Osteoblast (primary cell): Measurements from ENCODE around the gene RHD. TPM values are rescaled to one million over a fixed set of nuclear protein-coding genes. Genes with fewer than 3 reads are reported as not detected.
A peak's percentile ranks its signal among the peaks of the same experiment; 100 is the strongest.

Experiments used
- DNase-seq: peaks from one replicate; pipeline ENCODE4 v3.0.0; 2011; ENCODE audit warnings: low spot score, mixed read lengths; ENCODE audit not compliant: insufficient read length; ENCODE audit errors: missing footprints
- H2AFZ ChIP-seq: 2 replicates; pipeline ENCODE4 v1.6.0; 2011; ENCODE audit warnings: mild to moderate bottlenecking, low read length
- H3K27ac ChIP-seq: 2 replicates; pipeline ENCODE4 v1.5.1; 2011; ENCODE audit warnings: mild to moderate bottlenecking, low read depth, low read length, moderate library complexity
- H3K27me3 ChIP-seq: 2 replicates; pipeline ENCODE4 v1.6.0; 2012; ENCODE audit warnings: mild to moderate bottlenecking, control low read depth, inconsistent platforms, low read length, moderate library complexity; ENCODE audit not compliant: insufficient read depth
- H3K36me3 ChIP-seq: 2 replicates; pipeline ENCODE4 v1.5.1; 2011; ENCODE audit warnings: mild to moderate bottlenecking, low read length, control low read depth, moderate library complexity; ENCODE audit not compliant: insufficient read depth
- H3K4me1 ChIP-seq: 2 replicates; pipeline ENCODE4 v1.5.1; 2011; ENCODE audit warnings: mild to moderate bottlenecking, low read length, control low read depth, moderate library complexity; ENCODE audit not compliant: insufficient read depth
- H3K4me2 ChIP-seq: 2 replicates; pipeline ENCODE4 v1.6.0; 2011; ENCODE audit warnings: mild to moderate bottlenecking, low read length; ENCODE audit not compliant: insufficient read depth
- H3K4me3 ChIP-seq: fragments of 200-600 bp; sonication (generic); 3 replicates; pipeline ENCODE4 v1.5.1; 2012; ENCODE audit warnings: mild to moderate bottlenecking, low read length, inconsistent platforms; ENCODE audit not compliant: insufficient read depth
- H3K79me2 ChIP-seq: 2 replicates; pipeline ENCODE4 v1.6.0; 2012; ENCODE audit warnings: mild to moderate bottlenecking, low read length, control low read depth, inconsistent platforms; ENCODE audit not compliant: insufficient read depth
- H3K9me3 ChIP-seq: 2 replicates; pipeline ENCODE4 v1.5.1; 2011; ENCODE audit warnings: low read depth, low read length, control low read depth
- H4K20me1 ChIP-seq: 2 replicates; pipeline ENCODE4 v1.6.0; 2012; ENCODE audit warnings: mild to moderate bottlenecking, low read length, control low read depth; ENCODE audit not compliant: insufficient read depth
- total RNA-seq: library from RNA; depleted of rRNA; stranded (reverse); fragments of >200 nt; gene quantifications from 2 replicates; pipeline ENCODE4 v1.2.3, GENCODE V29; 2012
- TF ChIP-seq, protein P1 (sequence below): IDR thresholded peaks from 2 replicates; pipeline ENCODE4 v1.5.1; 2011; ENCODE audit warnings: mild to moderate bottlenecking, low read depth, low read length, moderate library complexity; ENCODE audit errors: extremely low read depth

The RHD gene
- total RNA-seq, 1 donor: not detected

DNA sequence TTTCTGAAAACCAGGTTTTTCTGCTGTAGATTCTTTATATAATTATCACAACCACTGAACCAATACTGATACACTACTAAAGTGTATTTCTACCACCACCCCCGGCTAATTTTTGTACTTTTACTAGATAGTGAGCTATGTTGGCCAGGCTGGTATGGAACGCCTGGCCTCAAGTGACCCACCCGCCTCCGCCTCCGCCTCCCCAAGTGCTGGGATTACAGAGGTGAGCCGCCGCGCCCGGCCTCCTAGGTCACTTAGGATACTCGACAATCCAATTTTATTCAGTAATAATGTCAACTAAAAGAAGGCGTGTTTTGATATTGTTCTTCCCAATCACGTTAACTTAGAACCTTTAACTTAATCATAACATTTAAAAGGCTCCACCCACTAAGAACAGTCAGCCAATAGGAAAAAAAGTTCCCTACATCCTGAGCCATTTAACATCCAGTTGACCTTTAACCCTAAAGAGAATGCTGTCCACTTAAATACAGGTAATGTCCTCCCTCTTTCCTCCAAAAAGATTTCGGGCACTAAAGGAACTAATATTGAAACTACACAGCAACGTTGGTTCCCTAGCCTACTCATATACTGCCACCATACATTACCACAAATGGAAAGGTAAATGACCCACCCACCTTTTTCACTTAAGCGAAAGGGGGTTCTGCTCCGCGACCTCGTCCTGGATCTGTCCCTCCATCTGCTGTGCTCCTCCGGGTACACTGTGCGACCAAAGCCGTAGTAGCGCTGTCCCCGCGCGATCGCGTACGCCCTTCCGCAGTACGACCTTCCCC lies 26.3 kb upstream of the RHD start:
- H3K4me2 ChIP-seq: peak overlapping the region; percentile 87
- no peaks in the 10 kb centered on the region for H3K9me3 ChIP-seq
- H3K36me3 ChIP-seq: peaks cover 46% of the 10 kb centered on the region
- no peak overlapping the region for H2AFZ ChIP-seq
- H3K27ac ChIP-seq: peak overlapping the region; percentile 99
- H3K27me3 ChIP-seq: no peaks in the 10 kb centered on the region
- H3K4me1 ChIP-seq: peaks cover 25% of the 10 kb centered on the region
- TF ChIP-seq, protein P1, sequence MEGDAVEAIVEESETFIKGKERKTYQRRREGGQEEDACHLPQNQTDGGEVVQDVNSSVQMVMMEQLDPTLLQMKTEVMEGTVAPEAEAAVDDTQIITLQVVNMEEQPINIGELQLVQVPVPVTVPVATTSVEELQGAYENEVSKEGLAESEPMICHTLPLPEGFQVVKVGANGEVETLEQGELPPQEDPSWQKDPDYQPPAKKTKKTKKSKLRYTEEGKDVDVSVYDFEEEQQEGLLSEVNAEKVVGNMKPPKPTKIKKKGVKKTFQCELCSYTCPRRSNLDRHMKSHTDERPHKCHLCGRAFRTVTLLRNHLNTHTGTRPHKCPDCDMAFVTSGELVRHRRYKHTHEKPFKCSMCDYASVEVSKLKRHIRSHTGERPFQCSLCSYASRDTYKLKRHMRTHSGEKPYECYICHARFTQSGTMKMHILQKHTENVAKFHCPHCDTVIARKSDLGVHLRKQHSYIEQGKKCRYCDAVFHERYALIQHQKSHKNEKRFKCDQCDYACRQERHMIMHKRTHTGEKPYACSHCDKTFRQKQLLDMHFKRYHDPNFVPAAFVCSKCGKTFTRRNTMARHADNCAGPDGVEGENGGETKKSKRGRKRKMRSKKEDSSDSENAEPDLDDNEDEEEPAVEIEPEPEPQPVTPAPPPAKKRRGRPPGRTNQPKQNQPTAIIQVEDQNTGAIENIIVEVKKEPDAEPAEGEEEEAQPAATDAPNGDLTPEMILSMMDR: no peak
- H4K20me1 ChIP-seq: peaks cover 38% of the 10 kb centered on the region
- H3K79me2 ChIP-seq: peaks cover 46% of the 10 kb centered on the region
- DNase-seq: peak; percentile 82
- H3K4me3 ChIP-seq: peak overlapping the region; percentile 100

DNA sequence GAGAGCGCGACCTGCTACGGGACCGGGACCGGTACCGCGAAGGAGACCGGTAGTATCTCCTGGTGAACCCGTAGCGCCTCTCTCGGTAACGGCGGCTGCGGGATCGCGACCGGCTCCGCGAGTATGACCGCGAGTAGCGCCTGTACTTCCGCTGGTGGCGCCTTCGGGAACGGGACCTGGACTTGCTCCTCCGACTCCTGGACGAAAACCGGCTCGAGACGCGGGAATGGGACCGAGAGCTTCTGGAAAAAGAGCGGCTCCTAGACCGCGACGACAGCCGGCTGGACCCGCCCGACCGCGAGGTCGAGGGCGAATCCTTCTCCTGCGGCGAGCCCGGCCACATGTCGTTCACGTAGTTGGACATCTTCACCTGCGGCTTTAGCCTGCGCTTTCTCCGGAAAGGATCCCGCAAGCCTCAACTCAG lies 25.7 kb upstream of the RHD start:
- H3K4me3 ChIP-seq: peak overlapping the region; percentile 100
- H3K9me3 ChIP-seq: no peaks in the 10 kb centered on the region
- H3K79me2 ChIP-seq: peaks cover 46% of the 10 kb centered on the region
- H3K36me3 ChIP-seq: peaks cover 42% of the 10 kb centered on the region
- TF ChIP-seq, protein P1: no peak
- peaks cover 38% of the 10 kb centered on the region for H4K20me1 ChIP-seq
- no peak for DNase-seq
- no peak overlapping the region for H2AFZ ChIP-seq
- peak overlapping the region; percentile 87 for H3K4me2 ChIP-seq
- H3K27me3 ChIP-seq: no peaks in the 10 kb centered on the region
- peak overlapping the region; percentile 99 for H3K27ac ChIP-seq
- peaks cover 25% of the 10 kb centered on the region for H3K4me1 ChIP-seq

DNA sequence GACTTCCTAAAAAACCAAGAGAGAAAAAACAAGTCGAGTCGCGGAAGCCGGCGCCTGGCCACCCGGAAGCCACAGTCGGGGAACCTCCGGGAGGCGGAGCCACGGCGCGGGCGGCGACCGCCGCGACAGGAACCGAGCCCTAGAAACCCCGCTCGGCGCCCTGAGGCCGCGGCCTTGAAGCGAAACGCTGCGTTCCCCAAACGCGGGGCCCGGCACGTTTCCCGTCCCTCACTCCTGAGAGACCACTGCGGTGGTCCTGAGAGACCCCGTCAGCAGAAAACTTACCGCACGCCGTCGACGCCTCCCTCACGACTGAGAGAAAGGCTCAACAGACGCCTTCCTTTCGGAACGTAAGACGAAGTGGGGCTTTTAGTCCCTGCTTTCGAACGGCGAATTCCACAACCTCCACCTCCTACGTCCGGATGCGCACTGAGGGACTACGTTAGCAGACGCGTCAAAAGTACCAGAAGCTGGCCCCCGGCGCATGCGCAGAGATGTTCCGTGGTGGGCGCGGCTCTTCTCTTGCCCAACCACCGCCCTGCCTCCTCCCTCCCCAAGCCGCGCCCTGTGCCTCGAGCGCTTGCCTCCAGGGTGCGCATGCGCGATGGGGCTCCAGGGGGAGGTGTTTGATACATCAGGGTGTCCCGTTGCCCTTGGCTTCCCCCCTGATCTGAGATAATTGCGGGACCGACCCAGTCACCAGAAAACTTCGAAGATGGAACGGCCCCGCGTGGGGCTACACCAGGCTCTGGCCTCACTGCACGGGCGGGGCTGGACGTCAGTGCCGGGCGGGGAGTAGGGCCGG lies 25.1 kb upstream of the RHD start, which contains the start of gene RSRP1:
Gene RSRP1 (minus strand): TSS at position 431 of the 805 bp plus-strand sequence. CDS start 491 bp downstream, outside the sequence.
- Histone ChIP-seq H3K9me3 (no peaks in the 10 kb centered on the region), H3K27me3 (no peaks in the 10 kb centered on the region), H3K4me3 (peak within 1 kb of the TSS; percentile 100), H4K20me1 (peaks cover 38% of the 10 kb centered on the region), H3K36me3 (peaks cover 37% of the 10 kb centered on the region), H3K79me2 (peaks cover 46% of the 10 kb centered on the region), H2AFZ (peak within 1 kb of the TSS; percentile 89), H3K4me1 (peaks cover 25% of the 10 kb centered on the region), H3K27ac (peak within 1 kb of the TSS; percentile 99), H3K4me2 (peak within 1 kb of the TSS; percentile 87)
- TF ChIP-seq, protein P1: no peak
- peak; percentile 99 for DNase-seq
